H9 (cell line): ENCODE measurements around the gene HNRNPR. TPM values are rescaled to one million over a fixed set of nuclear protein-coding genes. Genes with fewer than 3 reads are reported as not detected.
"Not testable (repeated sequence)": the region's sequence is repeated elsewhere in the genome, so short reads cannot be mapped to it uniquely, and the experiment has no call there.

ENCODE experiments used
- DNase-seq: peaks from one replicate; pipeline ENCODE4 v3.0.0-alpha.2; 2017
- H2AFZ ChIP-seq: one replicate; pipeline ENCODE4 v1.6.1; 2013; ENCODE audit warnings: mild to moderate bottlenecking, low read length, control low read depth, moderate library complexity
- H2AK5ac ChIP-seq: 2 replicates; pipeline ENCODE4 v1.6.1; 2013; ENCODE audit warnings: low read length, control low read depth, mixed read lengths; ENCODE audit not compliant: insufficient read length
- H2BK120ac ChIP-seq: one replicate; pipeline ENCODE4 v1.6.1; 2013; ENCODE audit warnings: low read depth, mild to moderate bottlenecking, low read length, control low read depth, inconsistent platforms; ENCODE audit not compliant: poor library complexity, severe bottlenecking
- H2BK12ac ChIP-seq: 2 replicates; pipeline ENCODE4 v1.6.1; 2013; ENCODE audit warnings: low read length, control low read depth, mixed read lengths, low read depth; ENCODE audit not compliant: insufficient read length
- H2BK15ac ChIP-seq: 2 replicates; pipeline ENCODE4 v1.6.1; 2013; ENCODE audit warnings: low read depth, low read length, control low read depth
- H2BK20ac ChIP-seq: one replicate; pipeline ENCODE4 v1.6.1; 2013; ENCODE audit warnings: low read depth, mild to moderate bottlenecking, low read length, control low read depth, inconsistent platforms; ENCODE audit not compliant: poor library complexity, severe bottlenecking
- H2BK5ac ChIP-seq: 2 replicates; pipeline ENCODE4 v1.6.1; 2013; ENCODE audit warnings: low read length, control low read depth, mixed read lengths; ENCODE audit not compliant: insufficient read length
- H3K14ac ChIP-seq: 2 replicates; pipeline ENCODE4 v1.6.1; 2013; ENCODE audit warnings: low read length, control low read depth; ENCODE audit not compliant: insufficient read depth
- H3K18ac ChIP-seq: 2 replicates; pipeline ENCODE4 v1.6.1; 2013; ENCODE audit warnings: low read depth, mild to moderate bottlenecking, mixed read lengths, low read length, control low read depth; ENCODE audit not compliant: insufficient read length
- H3K23ac ChIP-seq: 2 replicates; pipeline ENCODE4 v1.6.1; 2013; ENCODE audit warnings: low read length, control low read depth, mixed read lengths, low read depth; ENCODE audit not compliant: insufficient read length
- H3K23me2 ChIP-seq: 2 replicates; pipeline ENCODE4 v1.6.1; 2013; ENCODE audit warnings: low read depth, mild to moderate bottlenecking, mixed read lengths, low read length, control low read depth; ENCODE audit not compliant: insufficient read length, poor library complexity, severe bottlenecking
- H3K27ac ChIP-seq: 2 replicates; pipeline ENCODE4 v1.5.1; 2013; ENCODE audit warnings: low read length, control low read depth, mixed read lengths, low read depth; ENCODE audit not compliant: insufficient read length
- H3K27me3 ChIP-seq: 2 replicates; pipeline ENCODE4 v1.6.1; 2013; ENCODE audit warnings: low read length, control low read depth, inconsistent platforms; ENCODE audit not compliant: insufficient read depth
- H3K4ac ChIP-seq: 2 replicates; pipeline ENCODE4 v1.6.1; 2013; ENCODE audit warnings: low read depth, mild to moderate bottlenecking, control low read depth, inconsistent platforms, low read length, moderate library complexity
- H3K4me1 ChIP-seq: 2 replicates; pipeline ENCODE4 v1.6.1; 2013; ENCODE audit warnings: low read length, control low read depth, inconsistent platforms; ENCODE audit not compliant: insufficient read depth
- H3K4me2 ChIP-seq: 2 replicates; pipeline ENCODE4 v1.6.1; 2013; ENCODE audit warnings: low read length, control low read depth, mixed read lengths; ENCODE audit not compliant: insufficient read length, insufficient read depth
- H3K56ac ChIP-seq: 2 replicates; pipeline ENCODE4 v1.6.1; 2013; ENCODE audit warnings: low read depth, mild to moderate bottlenecking, mixed read lengths, low read length, control low read depth; ENCODE audit not compliant: insufficient read length
- H3K79me1 ChIP-seq: 2 replicates; pipeline ENCODE4 v1.6.1; 2013; ENCODE audit warnings: low read depth, mild to moderate bottlenecking, moderate library complexity, low read length, control low read depth, inconsistent platforms; ENCODE audit not compliant: insufficient read depth, poor library complexity, severe bottlenecking
- H3K79me2 ChIP-seq: 2 replicates; pipeline ENCODE4 v1.6.1; 2013; ENCODE audit warnings: low read length, control low read depth, inconsistent platforms; ENCODE audit not compliant: insufficient read depth
- H3K9ac ChIP-seq: 2 replicates; pipeline ENCODE4 v1.6.1; 2013; ENCODE audit warnings: low read length, control low read depth, mixed read lengths; ENCODE audit not compliant: insufficient read length; ENCODE audit errors: extremely low read depth
- H3K9me3 ChIP-seq: one replicate; pipeline ENCODE4 v1.6.1; 2013; ENCODE audit warnings: low read depth, low read length, inconsistent platforms; ENCODE audit not compliant: control insufficient read depth
- H3T11ph ChIP-seq: one replicate; pipeline ENCODE4 v1.6.1; 2013; ENCODE audit warnings: mild to moderate bottlenecking, low read length, control low read depth, inconsistent platforms
- H4K20me1 ChIP-seq: one replicate; pipeline ENCODE4 v1.6.1; 2013; ENCODE audit not compliant: control insufficient read depth, insufficient read length, insufficient read depth
- H4K5ac ChIP-seq: 2 replicates; pipeline ENCODE4 v1.6.1; 2013; ENCODE audit warnings: low read depth, mild to moderate bottlenecking, mixed read lengths, low read length, control low read depth; ENCODE audit not compliant: insufficient read length
- H4K8ac ChIP-seq: replicated peaks from 2 replicates; pipeline ENCODE4 v1.6.1; 2013; ENCODE audit warnings: low read length, control low read depth, mixed read lengths, low read depth; ENCODE audit not compliant: insufficient read length
- H4K91ac ChIP-seq: 2 replicates; pipeline ENCODE4 v1.6.1; 2013; ENCODE audit warnings: low read depth, mild to moderate bottlenecking, moderate library complexity, mixed read lengths, low read length, control low read depth; ENCODE audit not compliant: insufficient read length
- H3K27ac Mint-ChIP-seq, 3 experiments: 2 replicates in 2 of 3; 3 replicates in 1 of 3; pipeline ENCODE4 v1.8.0; 2020 to 2021; ENCODE audit warnings: mixed read lengths in 3 of 3, mild to moderate bottlenecking in 1 of 3, moderate library complexity in 1 of 3
- H3K27me3 Mint-ChIP-seq: 2 replicates; pipeline ENCODE4 v1.8.0; 2021; ENCODE audit warnings: low read depth, mild to moderate bottlenecking, moderate library complexity, mixed read lengths
- H3K36me3 Mint-ChIP-seq, 3 experiments: 2 replicates in 2 of 3; 3 replicates in 1 of 3; pipeline ENCODE4 v1.8.0; 2020 to 2021; ENCODE audit warnings: low read depth in 3 of 3, mixed read lengths in 3 of 3; ENCODE audit not compliant: insufficient read depth in 1 of 3
- H3K4me1 Mint-ChIP-seq, 2 experiments: 2 replicates each; pipeline ENCODE4 v1.8.0; 2020; ENCODE audit warnings: mixed read lengths in 2 of 2
- H3K4me3 Mint-ChIP-seq, 2 experiments: 2 replicates in 1 of 2; 3 replicates in 1 of 2; pipeline ENCODE4 v1.8.0; 2020 to 2021; ENCODE audit warnings: mild to moderate bottlenecking in 2 of 2, mixed read lengths in 2 of 2, moderate library complexity in 1 of 2
- H3K9me3 Mint-ChIP-seq, 2 experiments: 2 replicates in 1 of 2; 3 replicates in 1 of 2; pipeline ENCODE4 v1.8.0; 2020; ENCODE audit warnings: mild to moderate bottlenecking in 2 of 2, mixed read lengths in 2 of 2, moderate library complexity in 1 of 2
- WGBS: extraction: QIAGEN DNeasy Blood & Tissue Kit; methylation state at CpG from one replicate; pipeline ENCODE4 v1.1.7; 2013; ENCODE audit warnings: missing lambda C conversion rate, low lambda C conversion rate, mixed read lengths; ENCODE audit not compliant: insufficient read length; ENCODE audit errors: extremely low coverage; 5-methylcytosine and 5-hydroxymethylcytosine counted together
- total RNA-seq: library from RNA; stranded (reverse); gene quantifications from 2 replicates; pipeline ENCODE4 v1.2.1, GENCODE V29; 2021

Gene HNRNPR
- total RNA-seq, 1 experiment from 2014 or later: 196 TPM

DNA sequence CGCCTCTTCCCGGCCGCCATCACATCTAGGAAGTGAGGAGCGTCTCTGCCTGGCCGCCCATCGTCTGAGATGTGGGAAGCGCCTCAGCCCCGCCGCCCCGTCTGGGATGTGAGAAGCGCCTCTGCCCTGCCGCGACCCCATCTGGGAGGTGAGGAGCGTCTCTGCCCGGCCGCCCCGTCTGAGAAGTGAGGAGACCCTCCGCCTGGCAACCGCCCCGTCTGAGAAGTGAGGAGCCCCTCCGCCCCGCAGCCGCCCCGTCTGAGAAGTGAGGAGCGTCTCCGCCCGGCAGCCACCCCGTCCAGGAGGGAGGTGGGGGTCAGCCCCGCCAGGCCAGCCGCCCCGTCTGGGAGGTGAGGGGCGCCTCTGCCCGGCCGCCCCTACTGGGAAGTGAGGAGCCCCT, 86.7 kb downstream of the HNRNPR start:
- H2BK120ac ChIP-seq, H2AFZ ChIP-seq, H3K4ac ChIP-seq, H3K4me1 ChIP-seq, H3K14ac ChIP-seq, H4K5ac ChIP-seq, H3K4me3 Mint-ChIP-seq, H3K56ac ChIP-seq, H3K79me2 ChIP-seq, H4K20me1 ChIP-seq, H3K36me3 Mint-ChIP-seq, H3K27ac ChIP-seq, H3T11ph ChIP-seq, H2BK15ac ChIP-seq, H3K18ac ChIP-seq, H4K8ac ChIP-seq, H2BK5ac ChIP-seq, H3K27me3 ChIP-seq, H2BK20ac ChIP-seq, H3K27ac Mint-ChIP-seq, H3K4me2 ChIP-seq, H3K23ac ChIP-seq, H3K9me3 ChIP-seq, H3K4me1 Mint-ChIP-seq, H3K23me2 ChIP-seq, H2AK5ac ChIP-seq, H2BK12ac ChIP-seq, H4K91ac ChIP-seq, H3K79me1 ChIP-seq, DNase-seq, H3K9ac ChIP-seq: not testable (repeated sequence)
- no CpG with 5 or more reads among the region's 34 CpGs for WGBS
- H3K9me3 Mint-ChIP-seq: peaks cover 10 to 13% of the 10 kb centered on the region in 2 experiments
- H3K27me3 Mint-ChIP-seq: peaks cover 13% of the 10 kb centered on the region

Other genes with a start within 250 kb of the HNRNPR start
- gene LUZP1, start 175.4 kb downstream of the HNRNPR start, total RNA-seq: 45.4 and 48.2 TPM in 2 replicates
- 3.1 and 3.3 TPM in 2 replicates for gene HTR1D, start 126.8 kb downstream of the HNRNPR start, total RNA-seq
- 0.44 and 0.52 TPM in 2 replicates for gene ZNF436, start 25.6 kb upstream of the HNRNPR start, total RNA-seq
- 0.29 and 0.37 TPM in 2 replicates for gene TCEA3, start 80.5 kb upstream of the HNRNPR start, total RNA-seq
- gene ASAP3, start 139.9 kb upstream of the HNRNPR start, total RNA-seq: 25.9 and 26.7 TPM in 2 replicates
- 5.1 TPM in 2 replicates for gene E2F2, start 186.9 kb upstream of the HNRNPR start, total RNA-seq
- 113 and 119 TPM in 2 replicates for gene ID3, start 215.2 kb upstream of the HNRNPR start, total RNA-seq